Adrenal gland (tissue), 12 donors: Measurements from ENCODE around the gene PDE7B. TPM values are rescaled to one million over a fixed set of nuclear protein-coding genes. Genes with fewer than 3 reads are reported as not detected.

Source experiments
- DNase-seq, 7 donors: peaks; one replicate each; pipeline ENCODE4 v3.0.0-alpha.2; 2019 to 2020
- H3K27ac ChIP-seq, 5 donors: fragments of 200-600 bp; sonication (generic) in 4 of 5; 1 replicate in 3 of 5; 2 replicates in 2 of 5; pipeline versions ENCODE4 v1.5.1 to v1.8.0; 2016 to 2020; ENCODE audit warnings: mild to moderate bottlenecking in 1 of 5
- H3K27me3 ChIP-seq: fragments of 200-600 bp; 2 replicates; pipeline ENCODE4 v1.8.0; 2021
- H3K36me3 ChIP-seq, 2 donors: fragments of 200-600 bp; replicated peaks in 1 of 2; 1 replicate in 1 of 2; 2 replicates in 1 of 2; pipeline versions ENCODE4 v1.5.1 to v1.8.0; 2018 to 2022
- H3K4me1 ChIP-seq, 2 donors: fragments of 200-600 bp; replicated peaks in 1 of 2; 1 replicate in 1 of 2; 2 replicates in 1 of 2; pipeline versions ENCODE4 v1.5.1 to v1.8.0; 2018 to 2021
- H3K4me3 ChIP-seq, 4 donors: fragments of 200-600 bp; sonication (generic) in 3 of 4; one replicate each; pipeline ENCODE4 v1.5.1; 2016 to 2018
- H3K9me3 ChIP-seq, 3 donors: fragments of 200-600 bp; sonication (generic) in 1 of 3; replicated peaks in 1 of 3; 1 replicate in 2 of 3; 2 replicates in 1 of 3; pipeline versions ENCODE4 v1.5.1 to v1.8.0; 2016 to 2021
- POLR2A ChIP-seq, 2 donors: fragments of 450-650 bp; IDR thresholded peaks; one replicate each; pipeline ENCODE4 v1.6.1; 2017; ENCODE audit warnings: antibody characterized with exemption in 2 of 2, mild to moderate bottlenecking in 2 of 2, moderate library complexity in 1 of 2
- WGBS, 4 donors: extraction: QIAGEN DNeasy Blood & Tissue Kit in 2 of 4; methylation state at CpG; one replicate each; pipeline versions ENCODE4 v1.1.5 to v1.1.7; 2013 to 2017; 5-methylcytosine and 5-hydroxymethylcytosine counted together
- intact Hi-C, 2 donors: fragments of 100-400 bp; cut with DNase I; formaldehyde crosslinking; loops; one replicate each; pipeline versions ENCODE4 v1.14.1 to v1.15.0; 2022 to 2023
- polyA plus RNA-seq, 3 donors: library from polyadenylated mRNA; stranded (reverse); fragments of 200-250 nt in 2 of 3; fragments of 350-450 nt in 1 of 3; fragmentation: Illumina TruSeq in 1 of 3; extraction: RNeasy Lipid Tissue Mini Kit (QIAGEN cat#74804) in 1 of 3; gene quantifications; one replicate each; pipeline ENCODE4 v1.2.3, GENCODE V29; 2013 to 2014
- total RNA-seq, 9 donors: library from RNA; depleted of rRNA in 4 of 9; stranded (reverse); fragments of >200 nt in 4 of 9; fragments of 120-200 nt in 1 of 9; fragmentation: NEBNext Ultra II Directional in 1 of 9; extraction: Animal tissue kit (Norgen Biotek cat#: 25700) in 1 of 9; gene quantifications; one replicate each; pipeline versions ENCODE4 v1.1.0 to v1.2.4, GENCODE V29; 2013 to 2023
- TF ChIP-seq, protein P1 (sequence below), 6 experiments: fragments of 450-650 bp in 4 of 6; fragments of 200-600 bp in 2 of 6; sonication (generic) in 1 of 6; IDR thresholded peaks; 1 replicate in 5 of 6; 2 replicates in 1 of 6; pipeline versions ENCODE4 v1.5.1 to v1.8.0; 2016 to 2021; ENCODE audit warnings: antibody characterized with exemption in 6 of 6, mild to moderate bottlenecking in 2 of 6, moderate library complexity in 1 of 6
- donor health status: healthy with polysubstance abuse.
- donor health status: Bipolar disorder and iron deficiency.
- donor health status: DM: yes; HTN: yes; CAD: no.
- donor health status: DM: no; HTN: no; CAD: no.
- donor health status: DM: no; HTN: no; CAD: no.
- donor health status: DM: yes; HTN: yes; CAD: no.

The PDE7B gene
- total and polyA plus RNA-seq, 12 donors: 1.3 to 11.5 (median 5.2) TPM

DNA sequence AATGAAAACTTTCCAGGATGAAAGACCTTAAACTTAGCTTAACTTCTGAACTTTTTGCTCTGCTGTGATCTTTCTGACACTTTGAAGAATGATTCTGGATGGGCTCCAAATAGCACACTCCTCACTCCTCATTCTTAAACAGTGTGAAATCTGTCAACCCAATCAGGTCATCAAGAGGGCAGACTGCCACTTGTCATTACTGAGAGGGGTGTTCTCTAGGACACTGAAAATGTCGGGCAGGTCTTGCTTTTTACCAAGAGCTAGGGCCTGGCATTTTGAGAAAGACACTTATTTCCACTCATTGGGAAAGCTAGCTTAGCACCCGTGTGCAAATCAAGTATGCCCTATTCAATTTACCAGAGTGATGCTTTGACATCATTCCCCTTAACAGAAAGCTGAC, 276.4 kb downstream of the PDE7B start:
- peaks cover 0 to 15% of the 10 kb centered on the region in 2 donors for H3K4me1 ChIP-seq
- 46 to 60% (median 53%) methylated on average over 2 of the region's 2 CpGs for WGBS, 4 donors
- no peaks in the 10 kb centered on the region for H3K27me3 ChIP-seq
- DNase-seq: no peak
- no peak overlapping the region for H3K27ac ChIP-seq
- H3K36me3 ChIP-seq: no peaks in the 10 kb centered on the region
- no peak overlapping the region for H3K4me3 ChIP-seq
- TF ChIP-seq, protein P1, sequence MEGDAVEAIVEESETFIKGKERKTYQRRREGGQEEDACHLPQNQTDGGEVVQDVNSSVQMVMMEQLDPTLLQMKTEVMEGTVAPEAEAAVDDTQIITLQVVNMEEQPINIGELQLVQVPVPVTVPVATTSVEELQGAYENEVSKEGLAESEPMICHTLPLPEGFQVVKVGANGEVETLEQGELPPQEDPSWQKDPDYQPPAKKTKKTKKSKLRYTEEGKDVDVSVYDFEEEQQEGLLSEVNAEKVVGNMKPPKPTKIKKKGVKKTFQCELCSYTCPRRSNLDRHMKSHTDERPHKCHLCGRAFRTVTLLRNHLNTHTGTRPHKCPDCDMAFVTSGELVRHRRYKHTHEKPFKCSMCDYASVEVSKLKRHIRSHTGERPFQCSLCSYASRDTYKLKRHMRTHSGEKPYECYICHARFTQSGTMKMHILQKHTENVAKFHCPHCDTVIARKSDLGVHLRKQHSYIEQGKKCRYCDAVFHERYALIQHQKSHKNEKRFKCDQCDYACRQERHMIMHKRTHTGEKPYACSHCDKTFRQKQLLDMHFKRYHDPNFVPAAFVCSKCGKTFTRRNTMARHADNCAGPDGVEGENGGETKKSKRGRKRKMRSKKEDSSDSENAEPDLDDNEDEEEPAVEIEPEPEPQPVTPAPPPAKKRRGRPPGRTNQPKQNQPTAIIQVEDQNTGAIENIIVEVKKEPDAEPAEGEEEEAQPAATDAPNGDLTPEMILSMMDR (IDR thresholded peaks at IDR 0.05): no peak
- no peak for TF ChIP-seq POLR2A (IDR thresholded peaks at IDR 0.05)
- intact Hi-C loops: no loop called here
- no peaks in the 10 kb centered on the region for H3K9me3 ChIP-seq

- intact Hi-C loops: no loop called here
- Histone ChIP-seq H3K9me3 (no peaks in the 10 kb centered on the region), H3K4me1 (peaks cover 0 to 5% of the 10 kb centered on the region in 2 donors), H3K4me3 (no peak overlapping the region), H3K27me3 (no peaks in the 10 kb centered on the region), H3K36me3 (no peaks in the 10 kb centered on the region), H3K27ac (peak overlapping the region in 1 of 5 donors; percentile 37)
- TF ChIP-seq, protein P1 (IDR thresholded peaks at IDR 0.05): no peak
- no peak for TF ChIP-seq POLR2A (IDR thresholded peaks at IDR 0.05)
- DNase-seq: peak in 1 of 7 donors; percentile 18
- WGBS, 4 donors: 44 to 64% (median 52%) methylated on average over 1 to 3 of the region's 3 CpGs
These were observed 277.9 kb downstream of the PDE7B start for GRCh38 chr6:136129365-136129764.

- 87 to 92% (median 90%) methylated on average over 5 of the region's 5 CpGs for WGBS, 4 donors
- Histone ChIP-seq H3K36me3 (no peaks in the 10 kb centered on the region), H3K27me3 (no peaks in the 10 kb centered on the region), H3K9me3 (no peaks in the 10 kb centered on the region), H3K27ac (no peak overlapping the region), H3K4me1 (no peaks in the 10 kb centered on the region), H3K4me3 (no peak overlapping the region)
- intact Hi-C loops: no loop called here
- DNase-seq: no peak
- TF ChIP-seq POLR2A (IDR thresholded peaks at IDR 0.05): no peak
- TF ChIP-seq, protein P1 (IDR thresholded peaks at IDR 0.05): no peak
These were observed 282.8 kb downstream of the PDE7B start for GRCh38 chr6:136134268-136134667.

GRCh38 chr6:136134751-136135150, 283.2 kb downstream of the PDE7B start:
- H3K27me3 ChIP-seq: no peaks in the 10 kb centered on the region
- intact Hi-C loops: no loop called here
- no peaks in the 10 kb centered on the region for H3K4me1 ChIP-seq
- no peak overlapping the region for H3K4me3 ChIP-seq
- WGBS, 4 donors: 75 to 91% (median 78%) methylated on average over 3 of the region's 3 CpGs
- H3K9me3 ChIP-seq: no peaks in the 10 kb centered on the region
- no peak overlapping the region for H3K27ac ChIP-seq
- TF ChIP-seq, protein P1 (IDR thresholded peaks at IDR 0.05): no peak
- TF ChIP-seq POLR2A (IDR thresholded peaks at IDR 0.05): no peak
- H3K36me3 ChIP-seq: no peaks in the 10 kb centered on the region
- DNase-seq: no peak
